ENCODE measurements around the gene TPH2.

- TF ChIP-seq CTCF (conservative IDR thresholded peaks at IDR 0.05), result no peak
- TF ChIP-seq EZH2 (IDR thresholded peaks at IDR 0.05; ENCODE audit: low read depth), result no peak
Measured at GRCh38 chr12:71954861-71955260, 16.2 kb downstream of the TPH2 start.

All from PC-9 (cell line).